GM21447 (cell line): ENCODE data around the gene PFKFB1.
"Not testable (repeated sequence)": the region's sequence is repeated elsewhere in the genome, so short reads cannot be mapped to it uniquely, and the experiment has no call there.

Source experiments
- ATAC-seq: cut with Tn5 transposase; IDR thresholded peaks from one replicate; pipeline ENCODE4 v1.9.1; 2021; ENCODE audit not compliant: unreplicated experiment

Gene PFKFB1

GRCh38 chrX:54994668-54995351, 822 bp upstream of the PFKFB1 start:
- ATAC-seq = no peak

- ATAC-seq = no peak
Observed at GRCh38 chrX:54992911-54993622, 921 bp downstream of the PFKFB1 start.

DNA sequence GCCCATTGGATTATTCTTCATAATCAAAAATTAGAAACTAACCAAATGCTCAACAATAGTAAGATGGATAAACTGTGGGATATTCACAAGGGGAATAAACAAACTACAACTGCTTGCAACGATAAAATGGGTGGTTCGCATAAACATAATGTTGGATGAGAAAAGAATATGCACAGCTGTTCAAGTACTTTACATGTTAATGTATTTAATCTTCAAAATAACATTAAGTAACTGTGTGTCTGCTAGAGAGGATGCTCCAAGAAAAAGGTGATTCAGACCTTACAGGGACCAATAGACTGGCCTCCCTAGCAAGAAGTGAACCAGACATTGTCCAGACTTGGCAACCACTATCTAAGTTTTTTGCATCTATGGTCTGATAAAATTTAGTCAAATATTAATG, 2.3 kb downstream of the PFKFB1 start:
- ATAC-seq = no peak

DNA sequence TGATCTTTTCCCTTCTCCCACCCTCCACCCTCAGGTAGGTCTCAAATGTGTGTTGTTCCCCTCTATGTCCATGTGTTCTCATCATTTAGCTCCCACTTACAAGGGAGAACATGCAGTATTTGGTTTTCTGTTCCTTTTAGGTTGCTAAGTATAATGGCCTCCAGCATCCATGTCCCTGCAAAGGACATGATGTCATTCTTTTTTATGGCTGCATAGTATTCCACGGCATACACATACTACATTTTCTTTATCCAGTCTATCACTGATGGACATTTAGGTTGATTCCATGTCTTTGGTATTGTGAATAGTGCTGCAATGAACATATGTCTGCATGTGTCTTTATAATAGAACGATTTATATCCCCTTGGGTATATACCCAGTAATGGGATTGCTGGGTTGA, 10.7 kb downstream of the PFKFB1 start:
- not testable (repeated sequence) for ATAC-seq

GRCh38 chrX:54980334-54980733, 13.7 kb downstream of the PFKFB1 start:
- ATAC-seq = no peak

DNA sequence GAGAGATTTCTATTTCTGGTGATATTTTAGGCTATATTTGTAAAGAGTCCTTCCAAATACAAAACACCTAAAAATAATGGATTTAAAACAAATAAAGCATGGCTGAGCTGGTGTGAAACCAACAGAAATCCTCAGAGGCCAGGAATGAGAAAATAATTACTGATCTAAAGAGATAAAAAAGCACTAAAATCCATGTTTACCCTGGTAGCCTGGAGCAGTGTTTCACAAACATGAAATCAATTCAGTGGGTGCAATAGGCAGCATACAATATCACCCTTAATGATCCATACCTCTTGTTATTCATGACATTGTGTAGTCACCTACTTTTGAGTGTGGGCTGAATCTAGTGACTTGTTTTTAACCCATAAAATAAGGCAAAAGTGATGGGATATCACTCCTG, 14.6 kb downstream of the PFKFB1 start:
- no peak for ATAC-seq

DNA sequence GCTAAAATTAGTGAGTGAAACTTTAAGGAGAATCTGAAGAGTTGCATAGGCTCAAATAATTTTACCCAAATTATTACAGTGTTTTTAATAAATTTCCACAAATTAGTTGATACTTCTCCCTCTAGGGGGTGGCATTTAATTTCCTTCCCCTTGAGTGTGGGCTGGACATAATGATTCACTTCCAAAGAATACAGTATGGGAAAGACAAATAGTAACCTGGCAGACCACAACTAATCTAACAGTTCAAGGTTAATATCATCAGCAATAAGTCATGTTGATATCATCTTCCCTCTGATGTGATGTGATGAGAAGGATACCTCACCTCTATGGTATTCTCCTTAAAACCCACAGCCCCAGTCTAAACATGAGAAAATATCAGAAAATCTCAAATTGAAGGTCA, 15.5 kb downstream of the PFKFB1 start:
- ATAC-seq = no peak

DNA sequence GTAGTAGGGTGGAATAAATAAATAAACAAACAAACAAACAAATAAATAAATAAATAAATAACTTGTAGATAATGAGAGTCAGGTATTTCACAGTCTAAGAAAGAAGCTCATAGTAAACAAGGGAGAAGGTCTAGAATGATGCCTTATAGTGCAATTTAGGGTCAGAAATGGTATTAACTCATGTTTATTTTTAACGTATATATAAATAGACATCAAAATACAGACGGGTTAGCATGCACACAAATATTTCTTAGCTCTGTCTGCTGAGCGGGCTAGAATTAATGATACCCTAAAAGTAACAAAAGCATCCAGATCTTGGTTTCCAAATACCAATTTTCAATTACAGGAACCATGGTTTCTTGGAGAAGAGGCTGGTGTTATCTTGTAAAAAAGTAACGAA, 16.6 kb downstream of the PFKFB1 start:
- ATAC-seq = no peak

DNA sequence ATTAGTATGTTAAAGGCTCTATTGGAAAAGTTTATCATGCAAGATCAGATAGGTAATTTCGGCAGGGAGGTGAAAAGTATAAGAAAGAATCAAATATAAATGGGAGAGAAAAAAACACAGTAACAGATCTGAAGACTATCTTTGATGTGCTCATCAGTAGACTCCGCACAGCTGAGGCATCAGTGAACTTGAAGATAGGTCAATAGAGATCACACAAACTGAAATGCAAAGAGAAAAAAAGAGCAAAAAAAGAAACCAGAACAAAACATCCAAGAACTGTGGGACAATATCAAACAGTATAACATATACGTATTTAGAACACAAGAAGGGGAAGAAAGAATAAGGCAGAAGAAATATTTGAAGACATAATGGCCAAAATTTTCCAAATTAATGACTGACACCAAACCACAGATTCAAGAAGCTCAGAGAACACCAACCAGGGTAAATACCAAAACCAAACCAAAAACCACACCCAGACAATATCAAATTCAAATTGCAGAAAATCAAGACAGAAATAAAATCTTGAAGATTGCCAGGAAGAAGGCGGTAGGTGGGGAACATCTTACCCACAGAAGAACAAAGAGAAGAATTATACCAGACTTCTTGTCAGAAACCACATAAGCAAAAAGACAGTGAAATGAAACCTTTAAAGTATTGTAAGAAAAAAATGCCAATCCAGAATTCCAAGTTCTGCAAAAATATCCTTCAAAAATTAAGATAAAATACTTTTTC, 29.1 kb downstream of the PFKFB1 start:
- no peak for ATAC-seq

DNA sequence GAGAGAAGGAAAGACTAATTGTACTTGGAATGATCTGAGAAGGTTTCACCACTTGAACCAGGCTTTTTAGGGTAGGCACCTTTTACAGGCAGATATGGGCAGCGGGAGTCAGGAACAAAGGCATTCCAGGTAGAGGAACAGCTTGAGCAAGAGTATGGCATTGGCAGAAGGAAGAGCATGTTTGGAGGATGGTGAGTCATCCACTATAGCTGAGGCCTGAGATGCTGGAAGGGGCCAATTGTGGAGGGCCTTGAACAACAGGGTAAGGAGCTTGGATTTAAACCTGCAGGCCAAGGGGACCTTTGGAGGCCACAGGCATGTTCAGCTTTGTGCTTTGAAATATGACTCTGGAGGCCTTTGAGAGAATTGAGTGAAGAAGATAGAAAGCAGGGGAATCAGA, 32.2 kb downstream of the PFKFB1 start:
- no peak for ATAC-seq

DNA sequence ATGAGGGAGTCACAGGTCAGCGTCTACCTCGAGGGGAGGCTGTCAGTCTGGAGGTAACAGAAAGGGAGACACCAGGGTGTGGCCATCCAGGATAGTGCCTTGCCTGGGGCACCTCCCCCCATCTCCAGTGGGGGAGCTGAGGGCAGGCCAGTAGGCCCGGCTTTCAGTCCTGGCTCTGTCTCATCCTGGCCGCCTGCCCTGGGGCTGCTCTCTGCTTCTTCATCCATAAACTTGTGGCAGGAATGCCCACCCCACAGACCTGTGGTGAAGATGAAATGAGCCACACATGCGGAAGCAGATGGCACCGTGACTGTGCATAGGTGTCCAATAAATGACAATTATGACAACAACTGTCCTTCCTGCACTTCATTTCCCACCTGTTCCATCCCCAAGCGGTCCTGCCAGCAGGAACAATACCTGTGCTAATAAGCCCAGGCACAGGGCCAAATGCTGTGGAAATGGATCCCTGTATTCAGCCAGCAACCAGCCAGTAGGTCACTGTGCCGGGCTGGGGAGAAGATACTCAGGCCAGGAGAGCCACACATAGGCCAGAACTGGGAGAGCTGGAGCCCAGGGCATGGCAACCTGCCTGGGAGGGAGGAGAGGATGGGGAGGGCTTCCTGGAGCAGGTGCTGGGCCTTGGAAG, 43.1 kb downstream of the PFKFB1 start:
- no peak for ATAC-seq

GRCh38 chrX:54945224-54945623, 48.8 kb downstream of the PFKFB1 start:
- ATAC-seq = no peak

DNA sequence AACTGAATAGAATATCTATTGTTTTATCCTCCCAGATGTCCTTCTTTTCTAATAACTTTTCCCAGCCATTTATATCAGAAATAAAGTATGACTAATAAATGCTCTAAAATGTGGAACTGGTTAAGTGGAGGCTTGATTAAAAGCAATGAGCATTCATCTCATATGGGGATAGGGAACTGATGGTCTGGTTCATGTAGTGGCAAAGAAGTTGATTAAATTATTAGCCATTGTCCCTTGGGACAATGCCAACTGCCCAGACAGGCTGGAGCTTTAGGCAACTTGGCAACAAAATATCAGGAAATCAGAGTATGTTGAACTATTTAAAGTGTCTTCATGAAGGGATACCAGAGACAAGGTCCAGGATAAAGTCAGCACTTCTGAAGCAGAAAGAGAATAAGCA, 49.2 kb downstream of the PFKFB1 start:
- ATAC-seq = no peak

DNA sequence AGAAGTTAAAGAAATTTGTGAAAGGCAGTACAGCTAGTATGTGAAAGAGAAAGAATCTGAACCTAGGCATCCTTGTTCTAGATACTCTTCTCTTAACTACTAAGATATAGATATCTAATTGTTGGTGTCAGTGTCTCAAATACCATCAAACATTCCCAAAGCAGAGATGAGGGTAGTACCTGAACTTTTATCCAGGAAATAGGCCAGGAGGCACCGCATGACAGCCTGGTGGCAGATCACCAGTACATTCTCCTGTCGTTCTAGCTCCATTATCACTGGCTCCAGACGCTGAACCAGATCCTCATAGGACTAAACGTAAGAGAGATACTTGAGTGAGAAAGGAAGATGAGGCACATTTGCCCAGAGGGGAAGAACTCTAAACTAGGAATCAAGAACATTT, 56.6 kb downstream of the PFKFB1 start:
- no peak for ATAC-seq

DNA sequence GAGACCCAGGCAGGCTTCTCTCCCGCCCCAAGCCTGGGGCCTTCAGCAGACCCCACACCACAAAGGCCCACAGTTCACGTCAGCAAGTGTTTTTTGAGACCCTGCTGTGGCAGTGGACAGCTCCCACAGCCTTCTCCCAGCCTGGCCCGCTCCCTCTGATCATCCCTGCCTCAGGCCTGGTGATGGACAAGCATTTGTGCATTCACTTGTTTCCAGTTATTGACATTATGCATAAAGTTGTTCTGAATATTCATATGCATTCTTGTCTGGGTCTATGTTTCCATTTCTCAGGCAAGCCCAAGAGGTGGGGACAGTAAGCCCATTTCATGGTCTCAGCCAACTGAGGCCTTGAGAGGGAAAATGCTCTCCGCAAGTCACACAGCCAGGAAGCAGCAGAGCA, 58.7 kb downstream of the PFKFB1 start:
- ATAC-seq = no peak

DNA sequence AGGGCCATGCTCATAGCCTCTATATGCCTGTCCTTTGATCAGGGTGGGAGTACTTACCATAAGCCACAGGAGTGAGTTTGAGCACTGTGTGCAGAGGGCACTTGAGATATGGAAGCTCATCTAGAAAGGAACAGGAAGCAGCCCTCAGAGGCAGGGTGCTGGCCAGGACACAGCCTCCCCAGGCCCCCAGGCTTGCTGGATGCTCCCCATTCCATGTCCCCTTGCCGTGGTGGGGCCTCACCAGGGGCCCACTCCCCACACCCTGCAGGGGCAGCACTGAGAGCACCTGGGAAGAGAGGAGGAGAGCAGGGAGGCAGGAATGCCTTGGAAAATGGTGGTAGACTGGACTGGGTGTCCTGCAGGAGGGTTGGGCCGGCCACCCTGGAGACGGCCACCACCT, 59.1 kb downstream of the PFKFB1 start:
- ATAC-seq = no peak

GRCh38 chrX:54934058-54934457, 59.9 kb downstream of the PFKFB1 start:
- no peak for ATAC-seq

- ATAC-seq = no peak
Observed at GRCh38 chrX:54933150-54933826, 60.7 kb downstream of the PFKFB1 start.

GRCh38 chrX:54931107-54931506, 62.9 kb downstream of the PFKFB1 start:
- no peak for ATAC-seq

- ATAC-seq = no peak
Observed at GRCh38 chrX:54930291-54931049, 63.5 kb downstream of the PFKFB1 start.
